ENCODE measurements around the gene SPSB4. TPM values are rescaled to one million over a fixed set of nuclear protein-coding genes. Genes with fewer than 3 reads are reported as not detected.
A peak's percentile ranks its signal among the peaks of the same experiment; 100 is the strongest.

SPSB4 gene
- total and polyA plus RNA-seq, 9 donors = 13.1 to 29.8 (median 26.6) TPM

DNA sequence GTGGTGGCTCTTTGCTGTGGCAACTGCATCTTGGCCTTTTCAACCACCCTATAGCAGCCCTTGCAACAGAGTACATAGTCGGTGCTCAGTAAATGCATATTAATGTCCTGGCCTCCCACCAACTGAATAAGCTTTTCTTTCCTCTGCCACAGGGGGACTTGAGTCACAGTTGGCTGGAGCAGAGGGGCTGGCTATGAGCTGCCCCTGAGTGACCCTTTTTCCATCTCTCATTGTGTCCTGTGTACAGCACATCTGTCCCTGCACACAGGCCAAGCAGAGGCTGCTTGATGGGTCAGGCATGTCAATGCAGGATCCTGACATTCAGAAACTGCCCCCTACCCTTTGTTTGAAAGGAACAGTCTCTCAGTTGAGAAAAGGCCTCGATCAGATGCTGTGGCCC is 22.4 kb downstream of the SPSB4 start:
- Histone ChIP-seq H3K4me1 (ENCODE audit: control insufficient read depth, insufficient read depth, low read length) (peaks cover 51% of the 10 kb centered on the region), H3K36me3 (ENCODE audit: control insufficient read depth, insufficient read depth, low read length) (peaks cover 11% of the 10 kb centered on the region), H3K27me3 (ENCODE audit: control insufficient read depth, insufficient read depth, low read length) (no peaks in the 10 kb centered on the region), H3K27ac (ENCODE audit: low read length) (no peak overlapping the region), H3K9me3 (replicated peaks; ENCODE audit: control insufficient read depth, low read depth, low read length) (no peaks in the 10 kb centered on the region), H3K4me3 (ENCODE audit: low read length) (no peak overlapping the region)
- WGBS (ENCODE audit: insufficient coverage) = 20% methylated on average over 1 of the region's 2 CpGs
- no peak for DNase-seq

GRCh38 chr3:141074529-141074928 is 23.4 kb downstream of the SPSB4 start:
- 70% methylated on average over 4 of the region's 9 CpGs for whole genome bisulfite sequencing (ENCODE audit: insufficient coverage)

DNA sequence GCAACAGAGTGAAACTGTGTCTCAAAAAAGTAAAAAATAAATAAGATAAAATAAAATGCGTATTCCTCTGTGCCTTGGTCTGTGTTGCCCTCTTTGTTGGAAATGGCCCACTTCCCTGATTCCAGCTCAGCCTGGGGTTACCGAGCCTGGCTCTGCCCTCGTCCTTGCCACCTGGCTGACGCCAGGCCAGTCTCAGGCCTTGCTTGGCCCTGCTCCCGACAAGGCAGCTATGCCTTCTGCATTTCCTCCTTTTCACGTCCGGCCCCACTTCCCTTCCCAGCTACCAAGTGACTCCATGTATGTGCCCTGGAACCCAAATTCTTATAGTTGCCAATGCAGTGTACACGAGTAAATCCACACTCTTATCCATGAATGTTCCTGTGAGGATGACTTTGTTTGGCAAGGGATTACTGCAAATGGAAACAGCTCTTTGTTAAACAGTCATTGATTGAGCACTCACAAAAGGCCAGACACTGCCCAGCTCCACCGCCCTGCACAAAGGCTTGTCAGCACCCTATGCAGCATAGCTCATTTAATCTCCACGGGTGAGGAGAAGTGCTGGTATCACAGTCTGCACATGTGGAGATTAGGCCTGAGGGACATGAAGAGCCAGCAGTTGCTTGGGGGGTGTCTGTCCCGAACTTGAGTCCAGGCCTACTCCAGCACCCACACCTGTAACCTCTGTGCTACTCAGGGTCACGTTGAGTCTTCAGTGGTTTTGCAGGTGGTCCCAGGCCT is 25.1 kb downstream of the SPSB4 start:
- Histone ChIP-seq H3K4me1 (ENCODE audit: control insufficient read depth, insufficient read depth, low read length) (peaks cover 65% of the 10 kb centered on the region), H3K4me3 (ENCODE audit: low read length) (no peak overlapping the region), H3K36me3 (ENCODE audit: control insufficient read depth, insufficient read depth, low read length) (peaks cover 6% of the 10 kb centered on the region), H3K27me3 (ENCODE audit: control insufficient read depth, insufficient read depth, low read length) (no peaks in the 10 kb centered on the region), H3K27ac (ENCODE audit: low read length) (peak overlapping the region; percentile 90), H3K9me3 (replicated peaks; ENCODE audit: control insufficient read depth, low read depth, low read length) (no peaks in the 10 kb centered on the region)
- no peak for DNase-seq
- WGBS (ENCODE audit: insufficient coverage) = 50% methylated on average over 9 of the region's 12 CpGs

More at GRCh38 chr3:141074529-141074928, 23.4 kb downstream of the SPSB4 start:
- Histone ChIP-seq H3K27me3 (ENCODE audit: control insufficient read depth, insufficient read depth, low read length) (no peaks in the 10 kb centered on the region), H3K9me3 (replicated peaks; ENCODE audit: control insufficient read depth, low read depth, low read length) (no peaks in the 10 kb centered on the region), H3K4me1 (ENCODE audit: control insufficient read depth, insufficient read depth, low read length) (peaks cover 57% of the 10 kb centered on the region), H3K4me3 (ENCODE audit: low read length) (no peak overlapping the region), H3K27ac (ENCODE audit: low read length) (no peak overlapping the region), H3K36me3 (ENCODE audit: control insufficient read depth, insufficient read depth, low read length) (peaks cover 6% of the 10 kb centered on the region)
- no peak for DNase-seq

DNA sequence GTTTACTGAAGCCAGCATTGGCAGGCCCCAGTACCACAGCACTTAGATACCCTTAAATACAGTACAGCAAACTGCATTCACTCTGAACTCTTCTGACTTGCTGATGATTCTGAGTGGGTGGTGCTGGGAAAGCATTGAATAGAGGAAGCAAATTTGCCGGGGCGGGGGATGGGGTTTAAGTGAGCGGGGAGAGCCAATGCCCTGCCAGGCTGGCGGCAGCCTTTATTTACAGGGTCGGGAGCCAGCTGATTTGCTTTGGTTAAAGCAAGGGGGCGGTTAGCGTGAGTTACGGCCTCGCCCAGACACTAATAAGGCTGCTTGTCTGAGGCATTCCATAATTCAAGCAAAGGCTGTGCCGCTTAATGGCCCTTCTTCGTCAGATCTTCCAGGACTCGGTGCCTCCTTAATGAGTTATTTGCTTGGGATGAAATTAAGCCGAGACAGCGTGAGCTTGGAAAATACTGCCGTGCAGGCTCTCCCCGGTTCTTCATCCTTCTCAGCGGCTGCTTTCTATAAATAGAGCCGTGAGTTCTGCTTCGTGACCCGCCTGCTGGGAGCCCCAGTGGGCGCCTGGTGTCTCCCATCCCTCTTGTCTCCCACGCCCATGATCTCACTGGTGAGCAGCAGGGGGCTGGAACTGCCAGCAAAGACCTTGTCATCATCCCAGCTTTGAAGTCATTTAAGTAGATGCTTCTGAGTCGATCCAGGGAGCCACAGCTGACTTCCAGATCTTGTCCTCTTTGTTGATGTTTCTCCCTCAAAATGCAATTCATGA is 25.8 kb downstream of the SPSB4 start:
- Histone ChIP-seq H3K4me3 (ENCODE audit: low read length) (peak overlapping the region; percentile 14), H3K27ac (ENCODE audit: low read length) (peak overlapping the region; percentile 90), H3K9me3 (replicated peaks; ENCODE audit: control insufficient read depth, low read depth, low read length) (no peaks in the 10 kb centered on the region), H3K36me3 (ENCODE audit: control insufficient read depth, insufficient read depth, low read length) (peaks cover 3% of the 10 kb centered on the region), H3K4me1 (ENCODE audit: control insufficient read depth, insufficient read depth, low read length) (peaks cover 67% of the 10 kb centered on the region), H3K27me3 (ENCODE audit: control insufficient read depth, insufficient read depth, low read length) (no peaks in the 10 kb centered on the region)
- 6% methylated on average over 18 of the region's 23 CpGs for WGBS (ENCODE audit: insufficient coverage)
- peak; percentile 85 for DNase-seq

- H3K4me3 ChIP-seq (ENCODE audit: low read length) = no peak overlapping the region
- WGBS (ENCODE audit: insufficient coverage) = 71% methylated on average over 5 of the region's 6 CpGs
- no peaks in the 10 kb centered on the region for H3K9me3 ChIP-seq (replicated peaks; ENCODE audit: control insufficient read depth, low read depth, low read length)
- peaks cover 72% of the 10 kb centered on the region for H3K4me1 ChIP-seq (ENCODE audit: control insufficient read depth, insufficient read depth, low read length)
- DNase-seq = no peak
- no peaks in the 10 kb centered on the region for H3K27me3 ChIP-seq (ENCODE audit: control insufficient read depth, insufficient read depth, low read length)
- H3K36me3 ChIP-seq (ENCODE audit: control insufficient read depth, insufficient read depth, low read length) = peaks cover 5% of the 10 kb centered on the region
- H3K27ac ChIP-seq (ENCODE audit: low read length) = peak overlapping the region; percentile 90
Measured at GRCh38 chr3:141077631-141078030, 26.5 kb downstream of the SPSB4 start.

- H3K4me1 ChIP-seq (ENCODE audit: control insufficient read depth, insufficient read depth, low read length) = peaks cover 78% of the 10 kb centered on the region
- no peak for DNase-seq
- H3K9me3 ChIP-seq (replicated peaks; ENCODE audit: control insufficient read depth, low read depth, low read length) = no peaks in the 10 kb centered on the region
- no peak overlapping the region for H3K27ac ChIP-seq (ENCODE audit: low read length)
- WGBS (ENCODE audit: insufficient coverage) = 65% methylated on average over 2 of the region's 3 CpGs
- H3K27me3 ChIP-seq (ENCODE audit: control insufficient read depth, insufficient read depth, low read length) = no peaks in the 10 kb centered on the region
- H3K36me3 ChIP-seq (ENCODE audit: control insufficient read depth, insufficient read depth, low read length) = peaks cover 5% of the 10 kb centered on the region
- no peak overlapping the region for H3K4me3 ChIP-seq (ENCODE audit: low read length)
Measured at GRCh38 chr3:141078200-141078599, 27.1 kb downstream of the SPSB4 start.

DNA sequence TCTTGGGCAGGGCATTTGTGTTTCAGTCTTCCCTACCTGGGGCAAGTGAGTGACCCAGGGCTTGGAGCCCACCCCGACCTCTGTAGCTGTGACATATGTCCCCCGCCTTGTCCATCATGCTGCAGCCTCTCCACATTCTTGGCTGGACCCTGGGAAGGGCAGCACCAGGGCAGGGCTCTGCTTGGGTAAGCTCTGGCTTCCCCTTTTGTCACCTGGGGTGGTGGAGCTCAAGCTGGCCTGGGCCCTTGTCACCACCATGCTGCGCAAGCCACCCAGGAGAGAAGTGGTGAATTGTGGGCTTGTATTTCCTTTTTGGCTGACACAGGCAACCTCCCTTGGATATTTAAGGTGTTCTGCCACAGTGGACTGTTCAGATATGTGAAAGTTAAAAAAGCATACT is 29.3 kb downstream of the SPSB4 start:
- whole genome bisulfite sequencing (ENCODE audit: insufficient coverage) = 69% methylated on average over 2 of the region's 3 CpGs
- no peaks in the 10 kb centered on the region for H3K9me3 ChIP-seq (replicated peaks; ENCODE audit: control insufficient read depth, low read depth, low read length)
- H3K27me3 ChIP-seq (ENCODE audit: control insufficient read depth, insufficient read depth, low read length) = no peaks in the 10 kb centered on the region
- H3K27ac ChIP-seq (ENCODE audit: low read length) = no peak overlapping the region
- no peak for DNase-seq
- no peak overlapping the region for H3K4me3 ChIP-seq (ENCODE audit: low read length)
- H3K4me1 ChIP-seq (ENCODE audit: control insufficient read depth, insufficient read depth, low read length) = peaks cover 88% of the 10 kb centered on the region
- H3K36me3 ChIP-seq (ENCODE audit: control insufficient read depth, insufficient read depth, low read length) = peaks cover 5% of the 10 kb centered on the region

DNA sequence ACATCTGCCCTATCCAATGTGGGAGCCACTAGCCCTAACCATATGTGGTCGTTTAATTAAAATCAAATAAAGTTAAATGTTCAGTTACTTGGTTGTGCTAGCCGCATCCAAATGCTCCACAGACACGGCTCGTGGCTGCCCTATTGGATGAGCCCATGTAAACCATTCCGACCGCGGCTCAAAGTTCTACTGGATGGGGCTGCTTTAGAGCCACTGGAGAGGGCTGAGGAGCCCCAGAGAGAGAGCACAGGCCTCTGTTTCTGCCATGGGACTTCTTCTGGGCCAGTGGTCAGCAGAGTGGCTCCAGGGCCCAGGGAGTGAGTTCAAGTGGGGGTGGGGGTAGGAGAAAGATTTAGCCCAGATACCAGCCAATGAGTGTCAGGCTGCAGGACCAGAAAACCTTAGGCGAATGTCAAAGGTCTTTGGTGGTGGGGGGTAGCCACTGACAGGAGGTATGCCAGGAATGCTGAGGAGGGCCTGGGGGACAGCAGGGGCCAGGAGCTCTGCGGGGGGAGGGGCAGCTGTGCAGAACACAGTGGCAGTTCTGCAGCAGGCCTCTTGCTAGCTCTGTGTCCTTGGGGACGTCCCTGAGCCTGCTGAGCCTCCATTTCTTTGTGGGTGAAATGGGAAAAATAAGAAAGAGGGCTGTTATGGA is 30.1 kb downstream of the SPSB4 start:
- Histone ChIP-seq H3K36me3 (ENCODE audit: control insufficient read depth, insufficient read depth, low read length) (peaks cover 5% of the 10 kb centered on the region), H3K4me1 (ENCODE audit: control insufficient read depth, insufficient read depth, low read length) (peaks cover 90% of the 10 kb centered on the region), H3K27ac (ENCODE audit: low read length) (no peak overlapping the region), H3K4me3 (ENCODE audit: low read length) (no peak overlapping the region), H3K27me3 (ENCODE audit: control insufficient read depth, insufficient read depth, low read length) (no peaks in the 10 kb centered on the region), H3K9me3 (replicated peaks; ENCODE audit: control insufficient read depth, low read depth, low read length) (no peaks in the 10 kb centered on the region)
- WGBS (ENCODE audit: insufficient coverage) = 71% methylated on average over 6 of the region's 10 CpGs
- DNase-seq = no peak

DNA sequence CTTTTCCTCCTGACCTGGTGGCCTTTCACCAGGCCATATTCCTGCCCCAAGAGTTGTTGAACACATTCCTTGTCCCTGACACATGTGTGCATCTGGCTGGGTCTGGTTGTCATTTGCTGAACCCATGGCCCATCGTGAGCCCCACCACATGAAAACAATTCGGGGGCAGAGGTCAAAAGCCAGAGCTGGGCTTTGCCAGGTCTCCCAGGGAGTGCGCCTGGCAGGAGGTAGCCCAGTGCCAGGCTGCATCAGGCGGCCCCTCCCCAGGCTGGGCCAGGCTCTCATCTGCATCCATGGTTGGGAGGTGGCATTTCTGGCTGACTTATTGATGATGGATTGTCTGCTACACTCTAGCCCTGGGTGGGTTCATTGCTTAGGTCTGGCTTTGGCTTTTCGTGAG is 30.9 kb downstream of the SPSB4 start:
- H3K27me3 ChIP-seq (ENCODE audit: control insufficient read depth, insufficient read depth, low read length) = no peaks in the 10 kb centered on the region
- no peaks in the 10 kb centered on the region for H3K9me3 ChIP-seq (replicated peaks; ENCODE audit: control insufficient read depth, low read depth, low read length)
- no peak for DNase-seq
- no peak overlapping the region for H3K4me3 ChIP-seq (ENCODE audit: low read length)
- 75% methylated on average over 4 of the region's 5 CpGs for WGBS (ENCODE audit: insufficient coverage)
- H3K4me1 ChIP-seq (ENCODE audit: control insufficient read depth, insufficient read depth, low read length) = peaks cover 89% of the 10 kb centered on the region
- H3K36me3 ChIP-seq (ENCODE audit: control insufficient read depth, insufficient read depth, low read length) = peaks cover 5% of the 10 kb centered on the region
- no peak overlapping the region for H3K27ac ChIP-seq (ENCODE audit: low read length)

- Histone ChIP-seq H3K27ac (ENCODE audit: low read length) (peak overlapping the region; percentile 86), H3K27me3 (ENCODE audit: control insufficient read depth, insufficient read depth, low read length) (no peaks in the 10 kb centered on the region), H3K4me1 (ENCODE audit: control insufficient read depth, insufficient read depth, low read length) (peaks cover 88% of the 10 kb centered on the region), H3K36me3 (ENCODE audit: control insufficient read depth, insufficient read depth, low read length) (peaks cover 5% of the 10 kb centered on the region), H3K9me3 (replicated peaks; ENCODE audit: control insufficient read depth, low read depth, low read length) (no peaks in the 10 kb centered on the region), H3K4me3 (ENCODE audit: low read length) (no peak overlapping the region)
- WGBS (ENCODE audit: insufficient coverage) = 75% methylated on average over 6 of the region's 6 CpGs
- DNase-seq = no peak
Measured at GRCh38 chr3:141083226-141083625, 32.1 kb downstream of the SPSB4 start.

All from muscle of leg (tissue), 11 donors.